SIG-M5 treated with dmso at 0.1 percent for 504 hours (cell line): Measurements from ENCODE around the gene SART3.
"Not testable (repeated sequence)": the region's sequence is repeated elsewhere in the genome, so short reads cannot be mapped to it uniquely, and the experiment has no call there.

ENCODE experiments used
- DNase-seq: peaks from one replicate; lab custom pipeline; 2025; ENCODE audit not compliant: unreplicated experiment; lab: John Stamatoyannopoulos, UW

SART3 gene

DNA sequence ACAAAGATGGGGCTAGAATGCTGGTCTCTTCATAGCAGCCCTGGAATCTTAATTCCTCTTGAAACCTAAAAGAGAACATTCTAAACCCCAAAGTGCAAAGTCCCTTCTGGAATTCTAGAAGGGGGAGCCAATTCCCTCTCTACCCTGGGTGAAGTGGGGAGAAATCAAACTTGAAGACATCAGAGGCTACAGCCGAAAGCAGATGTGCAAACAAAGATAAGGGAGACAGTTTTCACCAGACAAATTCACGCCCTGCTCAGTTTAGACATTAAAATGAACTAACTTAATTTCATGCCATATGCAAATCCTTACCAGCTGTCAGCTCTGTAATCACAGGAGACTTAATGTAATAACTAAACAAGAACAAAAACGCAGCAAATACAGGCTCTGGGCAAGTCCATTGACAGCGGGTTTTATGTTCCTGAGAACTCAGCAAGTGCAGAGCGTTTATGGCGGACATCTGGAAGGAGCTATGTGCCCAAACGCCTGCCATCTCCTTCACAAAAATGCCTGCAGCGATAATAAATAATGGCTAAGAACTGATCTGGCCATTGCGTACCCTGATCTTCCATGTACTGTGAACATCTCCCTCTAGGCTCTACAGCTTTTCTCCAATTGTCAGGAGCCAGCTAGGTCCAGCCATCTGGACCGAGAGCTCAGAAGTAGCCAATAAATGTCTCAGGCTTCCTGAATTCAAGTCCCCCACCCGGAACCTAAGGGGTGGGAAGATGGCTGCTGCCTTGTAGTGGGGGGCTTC is 65.0 kb downstream of the SART3 start:
- no peak for DNase-seq

DNA sequence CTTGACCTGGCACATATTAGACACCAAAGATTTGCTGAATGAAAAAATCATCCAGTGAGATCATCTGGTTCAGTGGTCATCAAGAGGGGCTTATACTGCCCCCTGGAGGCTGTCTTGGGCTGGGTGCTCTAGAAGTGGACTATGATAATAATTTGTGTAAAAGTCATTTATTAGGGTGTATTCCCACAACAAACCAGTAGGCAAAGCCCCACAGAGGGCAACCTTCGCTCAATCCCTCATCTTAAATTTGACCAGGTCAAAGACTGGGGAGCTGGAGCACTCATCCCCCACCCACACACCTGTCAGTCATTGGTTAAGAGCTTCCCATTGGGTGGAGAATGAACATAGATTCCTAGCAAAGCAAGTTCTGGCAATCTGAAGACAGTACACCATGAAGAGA is 65.9 kb downstream of the SART3 start:
- no peak for DNase-seq

GRCh38 chr12:108491256-108491655 is 69.7 kb downstream of the SART3 start:
- DNase-seq, result no peak

GRCh38 chr12:108487029-108487428 is 73.9 kb downstream of the SART3 start:
- not testable (repeated sequence) for DNase-seq

DNA sequence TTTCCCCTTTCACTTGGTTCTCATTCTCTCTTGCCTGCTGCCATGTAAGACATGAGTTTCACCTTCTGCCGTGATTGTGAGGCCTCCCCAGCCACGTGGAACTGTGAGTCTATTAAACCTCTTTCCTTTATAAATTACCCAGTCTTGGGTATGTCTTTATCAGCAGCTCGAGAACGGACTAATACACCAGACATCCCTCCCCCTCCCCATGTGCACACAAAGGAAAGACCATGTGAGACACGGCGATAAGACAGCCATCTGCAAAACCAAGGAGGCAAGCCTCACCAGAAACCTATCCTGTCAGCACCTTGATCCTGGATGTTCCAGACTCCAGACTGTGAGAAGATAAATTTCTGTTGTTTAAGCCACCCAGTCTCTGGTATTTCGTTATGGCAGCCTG is 75.6 kb downstream of the SART3 start:
- DNase-seq, result not testable (repeated sequence)

GRCh38 chr12:108484845-108485244 is 76.1 kb downstream of the SART3 start:
- no peak for DNase-seq

- DNase-seq, result no peak
Observed at GRCh38 chr12:108484431-108484830, 76.5 kb downstream of the SART3 start.

DNA sequence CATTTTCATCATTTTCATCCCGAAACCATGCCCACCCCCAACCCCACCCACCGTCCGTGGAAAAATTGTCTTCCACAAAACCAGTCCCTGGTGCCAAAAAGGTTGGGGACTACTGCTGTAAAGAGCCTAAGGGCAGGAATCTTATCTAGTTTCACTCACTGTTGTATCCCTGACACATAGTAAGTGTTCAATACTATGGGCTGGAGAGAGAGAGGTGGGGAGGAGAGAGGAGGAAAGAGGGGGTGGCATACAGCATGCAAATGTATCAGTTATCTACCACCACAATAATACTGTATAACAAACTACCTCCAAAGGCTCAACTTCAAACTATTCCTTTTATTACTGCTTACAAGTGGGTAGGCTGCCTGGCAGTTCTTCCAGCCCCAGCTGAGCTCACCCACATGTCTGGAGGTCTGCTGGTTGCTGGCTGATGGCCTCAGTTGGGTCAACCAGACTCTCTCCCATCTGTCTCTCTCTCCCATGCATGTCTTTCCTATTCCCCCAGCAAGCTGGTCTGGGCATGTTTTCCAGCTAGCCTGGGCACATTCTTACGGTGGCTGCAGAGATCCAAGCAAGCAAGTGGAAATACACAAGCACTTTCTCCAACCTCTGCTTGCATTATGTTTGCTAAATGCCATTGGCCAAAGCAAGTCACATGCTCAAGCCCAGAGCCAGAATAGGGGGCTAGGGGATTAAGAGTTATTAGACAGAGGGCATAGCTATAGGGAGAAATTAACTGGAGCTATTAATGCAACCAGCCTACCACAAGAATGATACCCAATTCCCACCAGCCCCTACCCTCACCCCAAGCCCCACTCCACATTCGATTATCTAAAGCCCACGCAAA is 77.5 kb downstream of the SART3 start:
- no peak for DNase-seq

DNA sequence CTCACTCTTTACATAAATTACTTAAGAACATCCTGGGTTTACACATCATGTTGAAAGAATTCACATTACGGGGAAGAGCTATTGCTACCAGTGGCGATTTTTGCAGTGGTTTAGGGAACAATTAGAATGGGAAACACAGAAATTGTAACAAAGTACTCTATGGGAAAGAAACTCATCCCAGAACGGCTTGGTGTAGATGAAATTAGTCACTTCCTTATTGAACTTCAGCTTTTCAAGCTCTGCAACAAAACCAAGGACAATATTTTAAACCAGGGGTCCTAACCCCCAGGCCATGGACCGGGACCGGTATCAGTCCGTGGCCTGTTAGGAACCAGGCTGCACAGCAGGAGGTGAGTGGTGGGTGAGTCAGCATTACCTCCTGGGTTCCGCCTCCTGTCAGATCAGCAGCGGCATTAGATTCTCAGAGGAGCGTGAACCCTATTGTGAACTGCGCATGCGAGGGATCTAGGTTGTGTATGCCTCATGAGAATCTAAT is 78.2 kb downstream of the SART3 start:
- DNase-seq, result no peak

DNA sequence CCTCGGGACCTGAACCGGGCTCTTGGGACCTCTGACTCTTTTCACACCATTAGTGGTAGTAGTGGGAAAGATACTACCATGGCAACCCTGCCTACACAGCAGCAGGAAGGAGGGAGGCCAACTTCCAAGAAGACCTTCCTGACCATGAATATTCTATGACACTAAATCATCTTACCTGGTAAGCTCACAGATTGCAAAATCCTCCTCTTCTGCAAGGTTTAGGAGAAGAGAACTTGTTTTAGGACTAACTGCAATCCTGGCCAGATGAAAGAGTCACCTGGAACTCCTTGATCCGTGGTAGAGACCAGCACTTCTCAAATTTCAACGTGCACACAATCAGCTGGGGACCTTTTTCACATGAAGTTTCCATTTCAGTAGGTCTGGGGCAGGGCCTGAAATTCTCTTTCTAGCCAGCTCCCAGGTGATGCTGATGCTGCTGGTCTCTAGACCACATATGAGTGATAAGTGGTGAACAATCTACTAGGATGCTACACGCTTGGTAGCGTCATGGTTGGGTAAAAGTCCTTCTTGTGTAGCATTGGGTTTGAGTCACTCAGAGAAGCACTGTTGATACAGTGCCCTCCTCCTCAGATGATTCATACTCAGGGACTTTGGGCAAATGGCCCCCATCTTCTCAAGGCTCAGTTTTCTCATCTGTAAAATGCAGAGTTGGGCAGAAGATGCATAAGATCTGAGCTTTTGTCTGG is 81.5 kb downstream of the SART3 start:
- no peak for DNase-seq

DNA sequence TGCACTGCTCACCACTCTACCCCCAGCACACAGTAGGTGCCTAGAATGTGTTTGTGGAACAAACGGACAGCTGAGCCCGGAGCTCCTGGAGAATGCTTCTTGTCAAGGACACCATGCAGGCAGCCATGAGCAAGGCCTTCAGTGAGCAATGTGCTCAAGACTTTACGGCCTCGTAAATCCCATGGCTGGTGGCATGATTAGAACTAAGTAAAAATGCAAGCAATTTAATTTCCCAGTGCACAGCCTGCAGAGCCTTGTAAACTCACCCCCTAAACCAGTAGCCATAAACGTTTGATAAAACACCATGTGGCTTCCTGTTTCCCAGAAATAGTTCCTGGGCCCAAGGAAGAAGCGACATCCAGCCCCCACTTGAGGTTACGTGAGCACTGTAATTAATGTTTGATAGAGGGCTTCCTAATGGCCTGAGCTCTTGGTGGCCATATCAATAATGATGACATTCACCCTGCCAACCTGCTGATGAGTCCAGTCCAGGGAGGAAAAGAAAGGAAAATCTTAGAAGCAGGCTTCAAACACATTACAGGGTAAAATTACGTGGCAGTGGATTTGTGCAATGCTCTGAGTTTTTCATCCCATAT is 82.3 kb downstream of the SART3 start:
- no peak for DNase-seq

DNA sequence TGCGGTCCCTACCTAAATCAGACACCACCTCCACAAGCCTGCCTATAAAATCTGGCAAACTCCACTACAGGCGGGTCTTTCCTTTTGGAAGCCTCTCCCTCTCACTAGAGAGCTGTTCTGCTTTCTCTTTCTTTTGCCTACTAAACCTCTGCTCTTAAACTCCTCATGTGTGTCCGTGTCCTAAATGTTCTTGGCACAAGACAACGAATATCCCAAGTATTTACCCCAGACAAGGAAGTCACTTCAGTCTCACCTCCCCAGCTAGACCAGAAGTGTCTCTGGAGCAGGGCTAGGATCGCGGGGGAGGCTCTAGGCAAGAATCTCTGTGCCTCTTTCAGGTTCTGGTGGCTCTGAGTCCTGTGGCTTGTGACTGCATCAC is 83.1 kb downstream of the SART3 start:
- no peak for DNase-seq

GRCh38 chr12:108477055-108477880 is 83.7 kb downstream of the SART3 start:
- DNase-seq, result no peak

GRCh38 chr12:108475396-108475795 is 85.6 kb downstream of the SART3 start:
- no peak for DNase-seq

GRCh38 chr12:108473400-108474055 is 87.4 kb downstream of the SART3 start:
- DNase-seq, result no peak
